Activated B cell treated with CpG ODN at 0.5 μM for 24 hours (primary cell): Measurements from ENCODE around the gene HDAC10. TPM values are rescaled to one million over a fixed set of nuclear protein-coding genes. Genes with fewer than 3 reads are reported as not detected.

ENCODE experiments used
- ATAC-seq: fragments of 200-7000 bp; cut with Tn5 transposase; one replicate; pipeline ENCODE4 v1.10.0; 2021; ENCODE audit warnings: low read depth, mild to moderate bottlenecking, moderate library complexity
- CTCF ChIA-PET: fragments of 350-600 bp; sonication (Branson Sonifier 250); formaldehyde crosslinking; loops from one replicate; lab custom pipeline; 2021; ENCODE audit warnings: antibody characterized with exemption; lab: Charles Lee
- POLR2A ChIA-PET: fragments of 350-600 bp; sonication (Branson Sonifier 250); formaldehyde crosslinking; loops from one replicate; lab custom pipeline; 2021; ENCODE audit warnings: antibody characterized with exemption; lab: Charles Lee
- DNase-seq: peaks from one replicate; pipeline ENCODE4 v3.0.0; 2022
- H3K27ac Mint-ChIP-seq: one replicate; pipeline ENCODE4 v1.8.0; 2020; ENCODE audit warnings: mixed read lengths
- H3K27me3 Mint-ChIP-seq: one replicate; pipeline ENCODE4 v1.8.0; 2021; ENCODE audit warnings: mixed read lengths
- H3K36me3 Mint-ChIP-seq: one replicate; pipeline ENCODE4 v1.8.0; 2021; ENCODE audit warnings: low read depth, mixed read lengths
- H3K4me1 Mint-ChIP-seq: one replicate; pipeline ENCODE4 v1.8.0; 2021; ENCODE audit warnings: mixed read lengths
- H3K4me3 Mint-ChIP-seq: one replicate; pipeline ENCODE4 v1.8.0; 2020; ENCODE audit warnings: mild to moderate bottlenecking, mixed read lengths
- H3K9me3 Mint-ChIP-seq: one replicate; pipeline ENCODE4 v1.8.0; 2020; ENCODE audit warnings: mixed read lengths
- CTCF ChIP-seq: fragments of 200-600 bp; IDR thresholded peaks from one replicate; pipeline ENCODE4 v1.8.0; 2022; ENCODE audit warnings: antibody characterized with exemption, mild to moderate bottlenecking
- intact Hi-C: fragments of 100-400 bp; cut with micrococcal nuclease; formaldehyde crosslinking; loops from one replicate; pipeline ENCODE4 v1.15.1; 2024
- total RNA-seq: library from RNA; stranded (reverse); gene quantifications from 2 replicates; pipeline ENCODE4 v1.2.3, GENCODE V29; 2022

Gene HDAC10
- total RNA-seq, 1 donor from 2014 or later = 68.2 TPM

GRCh38 chr22:50227579-50228215, 23.4 kb downstream of the HDAC10 start:
- intact Hi-C loops = no loop called here
- H3K4me3 Mint-ChIP-seq = no peak overlapping the region
- no peaks in the 10 kb centered on the region for H3K4me1 Mint-ChIP-seq
- H3K27ac Mint-ChIP-seq = no peak overlapping the region
- TF ChIP-seq CTCF = no peak
- ATAC-seq (no peak), DNase-seq (no peak)
- CTCF ChIA-PET = no interaction called here
- POLR2A ChIA-PET = no interaction called here
- peaks cover 60% of the 10 kb centered on the region for H3K36me3 Mint-ChIP-seq
- no peaks in the 10 kb centered on the region for H3K9me3 Mint-ChIP-seq
- H3K27me3 Mint-ChIP-seq = no peaks in the 10 kb centered on the region

DNA sequence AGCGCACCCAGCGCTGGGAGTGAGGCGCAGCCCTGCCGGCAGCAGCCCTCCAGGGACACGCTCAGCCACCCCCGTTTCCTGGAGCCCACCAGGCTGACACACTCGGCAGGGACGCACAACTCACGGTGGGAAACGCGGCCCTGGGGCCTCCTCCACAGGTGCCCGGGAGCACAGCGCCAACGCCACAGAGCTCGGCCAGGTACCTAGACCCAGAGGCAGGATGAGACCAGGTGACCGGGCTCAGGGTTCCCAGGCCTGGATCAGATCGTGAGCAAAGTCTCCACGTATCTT, 24.2 kb downstream of the HDAC10 start:
- no peak for TF ChIP-seq CTCF
- H3K27me3 Mint-ChIP-seq = no peaks in the 10 kb centered on the region
- H3K4me3 Mint-ChIP-seq = no peak overlapping the region
- POLR2A ChIA-PET = no interaction called here
- CTCF ChIA-PET = no interaction called here
- no peak for ATAC-seq
- intact Hi-C loops = no loop called here
- no peaks in the 10 kb centered on the region for H3K9me3 Mint-ChIP-seq
- no peak overlapping the region for H3K27ac Mint-ChIP-seq
- H3K4me1 Mint-ChIP-seq = no peaks in the 10 kb centered on the region
- DNase-seq = no peak
- H3K36me3 Mint-ChIP-seq = peaks cover 64% of the 10 kb centered on the region

DNA sequence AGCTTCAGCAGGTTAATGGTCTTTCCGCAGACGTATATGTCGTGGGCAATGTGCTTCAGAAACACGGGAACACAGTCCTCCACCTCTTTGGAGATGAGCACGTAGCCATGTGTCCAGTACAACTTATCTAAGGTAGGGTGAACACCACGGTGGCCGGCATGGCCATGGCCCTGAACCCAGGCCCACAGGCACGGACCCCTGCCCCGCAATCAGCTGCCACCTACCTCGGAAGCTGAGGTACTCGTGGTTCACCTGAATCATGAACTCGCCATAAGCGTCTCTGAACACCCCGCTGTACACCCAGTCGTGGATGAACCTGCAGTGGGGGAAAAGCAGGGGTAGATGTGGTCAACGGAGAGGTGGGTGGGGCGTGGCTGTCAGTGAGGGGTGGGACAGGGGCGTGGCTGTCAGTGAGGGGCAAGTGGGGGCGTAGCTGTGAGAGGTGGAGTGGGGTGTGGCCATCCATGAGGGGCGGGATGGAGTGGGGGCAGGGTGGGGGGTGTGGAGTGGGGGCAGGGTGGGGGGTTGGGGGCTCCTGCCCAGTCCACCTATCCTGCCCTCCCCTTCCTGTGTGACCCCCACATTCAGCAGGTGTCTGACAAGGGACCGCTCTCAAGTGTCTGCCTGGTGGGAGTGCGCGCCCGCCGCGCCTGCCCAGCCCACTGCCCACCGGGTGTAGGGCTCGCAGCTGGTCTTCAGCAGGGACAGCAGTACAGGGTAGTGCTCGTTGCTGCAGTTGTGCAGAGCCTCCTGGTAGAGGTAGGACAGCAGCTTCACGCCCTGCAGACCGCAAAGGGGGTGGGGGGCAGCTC, 24.8 kb downstream of the HDAC10 start:
- no peak for ATAC-seq
- Mint-ChIP-seq H3K4me3 (no peak overlapping the region), H3K4me1 (no peaks in the 10 kb centered on the region), H3K9me3 (no peaks in the 10 kb centered on the region), H3K27ac (no peak overlapping the region), H3K27me3 (no peaks in the 10 kb centered on the region), H3K36me3 (peaks cover 63% of the 10 kb centered on the region)
- TF ChIP-seq CTCF = no peak
- intact Hi-C loops = no loop called here
- ChIA-PET POLR2A (no interaction called here), CTCF (interaction anchor here (0.5 kb wide), 1 partner anchor 315 kb away, joined by 6 read pairs; no protein-coding TSS in a partner anchor)
- DNase-seq = no peak

DNA sequence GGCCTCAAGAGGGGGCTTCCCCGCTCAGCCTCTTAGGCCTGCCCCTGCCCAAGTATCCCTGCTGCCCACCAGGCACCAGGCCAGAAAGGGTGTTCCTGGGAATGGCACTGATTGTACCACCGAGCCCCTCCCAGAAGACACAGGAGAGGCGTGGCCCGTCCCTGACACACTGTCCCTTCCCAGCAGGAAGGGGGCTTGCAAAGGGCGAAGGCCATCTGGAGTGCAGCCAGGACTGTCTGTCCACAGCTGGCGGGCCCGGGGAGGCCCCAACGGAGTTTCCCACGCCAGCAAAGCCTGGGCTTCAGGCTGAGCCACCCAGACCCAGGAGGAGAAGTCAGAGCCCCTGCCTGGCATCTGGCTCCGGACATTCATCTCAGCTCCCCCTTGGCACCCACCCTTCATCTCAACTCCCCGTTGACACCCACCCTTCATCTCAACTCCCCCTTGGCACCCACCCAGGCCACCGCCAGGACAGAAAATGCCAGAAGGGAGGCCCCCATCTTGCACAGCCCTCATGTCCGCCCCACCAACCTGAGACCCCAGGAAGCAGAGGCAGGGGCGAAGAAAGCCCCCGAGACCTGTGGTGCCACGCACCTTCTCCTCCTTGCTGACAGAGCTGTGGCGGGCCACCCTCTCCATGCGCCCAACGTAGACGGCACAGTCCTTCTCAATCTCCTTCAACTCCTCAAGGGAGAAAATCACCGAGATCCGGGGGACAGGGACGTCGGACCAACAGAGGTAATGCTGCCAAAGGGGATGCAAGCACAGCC, 25.7 kb downstream of the HDAC10 start:
- ATAC-seq = no peak
- ChIA-PET CTCF (no interaction called here), POLR2A (no interaction called here)
- H3K4me3 Mint-ChIP-seq = no peak overlapping the region
- TF ChIP-seq CTCF = no peak
- no peaks in the 10 kb centered on the region for H3K4me1 Mint-ChIP-seq
- H3K27ac Mint-ChIP-seq = no peak overlapping the region
- peaks cover 70% of the 10 kb centered on the region for H3K36me3 Mint-ChIP-seq
- DNase-seq = no peak
- intact Hi-C loops = no loop called here
- no peaks in the 10 kb centered on the region for H3K27me3 Mint-ChIP-seq
- no peaks in the 10 kb centered on the region for H3K9me3 Mint-ChIP-seq

- H3K4me3 Mint-ChIP-seq = no peak overlapping the region
- DNase-seq = no peak
- no peaks in the 10 kb centered on the region for H3K4me1 Mint-ChIP-seq
- CTCF ChIA-PET = no interaction called here
- no peaks in the 10 kb centered on the region for H3K27me3 Mint-ChIP-seq
- POLR2A ChIA-PET = no interaction called here
- H3K36me3 Mint-ChIP-seq = peaks cover 68% of the 10 kb centered on the region
- intact Hi-C loops = no loop called here
- no peak for ATAC-seq
- no peaks in the 10 kb centered on the region for H3K9me3 Mint-ChIP-seq
- H3K27ac Mint-ChIP-seq = no peak overlapping the region
- no peak for TF ChIP-seq CTCF
These were observed 27.0 kb downstream of the HDAC10 start for GRCh38 chr22:50224071-50224470.
